NCI-H510A (cell line): Measurements from ENCODE around the gene SGPP2.
"Not testable (repeated sequence)": the region's sequence is repeated elsewhere in the genome, so short reads cannot be mapped to it uniquely, and the experiment has no call there.

ENCODE experiments used
- DNase-seq: peaks from one replicate; lab custom pipeline; 2025; lab: John Stamatoyannopoulos, UW

Gene SGPP2

GRCh38 chr2:222424276-222424728 is at the start of gene SGPP2:
Gene SGPP2 (plus strand): TSS chr2:222424543. CDS start chr2:222424603, 60 bp downstream.
- no peak for DNase-seq

- DNase-seq: no peak
Measured at GRCh38 chr2:222375798-222376197, 48.5 kb upstream of the SGPP2 start.

- no peak for DNase-seq
Measured at GRCh38 chr2:222380456-222380855, 43.9 kb upstream of the SGPP2 start.

- DNase-seq: no peak
Measured at GRCh38 chr2:222381566-222381965, 42.8 kb upstream of the SGPP2 start.

GRCh38 chr2:222383255-222383654 is 41.1 kb upstream of the SGPP2 start:
- no peak for DNase-seq

- DNase-seq: no peak
Measured at GRCh38 chr2:222391743-222392285, 32.5 kb upstream of the SGPP2 start.

GRCh38 chr2:222393733-222394267 is 30.5 kb upstream of the SGPP2 start:
- DNase-seq: no peak

- DNase-seq: peak; percentile 8
Measured at GRCh38 chr2:222398446-222398885, 25.9 kb upstream of the SGPP2 start.

GRCh38 chr2:222399038-222399783 is 25.1 kb upstream of the SGPP2 start:
- DNase-seq: peak; percentile 8

GRCh38 chr2:222404151-222404905 is 20.0 kb upstream of the SGPP2 start:
- DNase-seq: no peak

- no peak for DNase-seq
Measured at GRCh38 chr2:222408684-222409083, 15.7 kb upstream of the SGPP2 start.

- no peak for DNase-seq
Measured at GRCh38 chr2:222410534-222410933, 13.8 kb upstream of the SGPP2 start.

GRCh38 chr2:222412334-222412733 is 12.0 kb upstream of the SGPP2 start:
- not testable (repeated sequence) for DNase-seq

- DNase-seq: no peak
Measured at GRCh38 chr2:222413295-222413911, 10.9 kb upstream of the SGPP2 start.

GRCh38 chr2:222418739-222419138 is 5.6 kb upstream of the SGPP2 start:
- DNase-seq: no peak

GRCh38 chr2:222420508-222420907 is 3.8 kb upstream of the SGPP2 start:
- DNase-seq: no peak

- no peak for DNase-seq
Measured at GRCh38 chr2:222421626-222422025, 2.7 kb upstream of the SGPP2 start.

- DNase-seq: no peak
Measured at GRCh38 chr2:222423186-222423585, 1.2 kb upstream of the SGPP2 start.

- DNase-seq: no peak
Measured at GRCh38 chr2:222423632-222424275, 589 bp upstream of the SGPP2 start.

- no peak for DNase-seq
Measured at GRCh38 chr2:222424729-222425671, 657 bp downstream of the SGPP2 start.
